GM19238 (cell line): Measurements from ENCODE around the gene SMARCC1.

Experiments used
- DNase-seq: peaks from one replicate; pipeline ENCODE4 v3.0.0; 2011; ENCODE audit warnings: low spot score; ENCODE audit not compliant: insufficient read length

Gene SMARCC1

GRCh38 chr3:47635536-47635935 is 146.2 kb downstream of the SMARCC1 start:
- no peak for DNase-seq

GRCh38 chr3:47634996-47635395 is 146.7 kb downstream of the SMARCC1 start:
- no peak for DNase-seq

GRCh38 chr3:47630810-47631209 is 150.9 kb downstream of the SMARCC1 start:
- no peak for DNase-seq

GRCh38 chr3:47629770-47630169 is 151.9 kb downstream of the SMARCC1 start:
- DNase-seq = no peak

GRCh38 chr3:47628426-47628825 is 153.3 kb downstream of the SMARCC1 start:
- no peak for DNase-seq

GRCh38 chr3:47622671-47623461 is 158.8 kb downstream of the SMARCC1 start:
- DNase-seq = no peak

GRCh38 chr3:47617086-47618010 is 164.3 kb downstream of the SMARCC1 start:
- DNase-seq = no peak

GRCh38 chr3:47614788-47615187 is 166.9 kb downstream of the SMARCC1 start:
- no peak for DNase-seq

- no peak for DNase-seq
Measured at GRCh38 chr3:47613722-47614121, 168.0 kb downstream of the SMARCC1 start.

- no peak for DNase-seq
Measured at GRCh38 chr3:47612879-47613278, 168.8 kb downstream of the SMARCC1 start.

- no peak for DNase-seq
Measured at GRCh38 chr3:47612178-47612577, 169.5 kb downstream of the SMARCC1 start.

GRCh38 chr3:47611576-47611975 is 170.1 kb downstream of the SMARCC1 start:
- DNase-seq = no peak

GRCh38 chr3:47610583-47610982 is 171.1 kb downstream of the SMARCC1 start:
- no peak for DNase-seq

- no peak for DNase-seq
Measured at GRCh38 chr3:47607335-47607734, 174.4 kb downstream of the SMARCC1 start.

- DNase-seq = no peak
Measured at GRCh38 chr3:47606165-47606564, 175.5 kb downstream of the SMARCC1 start.

GRCh38 chr3:47605652-47606051 is 176.0 kb downstream of the SMARCC1 start:
- no peak for DNase-seq

GRCh38 chr3:47604145-47604544 is 177.5 kb downstream of the SMARCC1 start:
- no peak for DNase-seq

- no peak for DNase-seq
Measured at GRCh38 chr3:47603332-47603731, 178.4 kb downstream of the SMARCC1 start.

- no peak for DNase-seq
Measured at GRCh38 chr3:47601281-47601680, 180.4 kb downstream of the SMARCC1 start.

- no peak for DNase-seq
Measured at GRCh38 chr3:47594792-47595191, 186.9 kb downstream of the SMARCC1 start.

GRCh38 chr3:47592066-47592795 is 189.5 kb downstream of the SMARCC1 start:
- DNase-seq = no peak

- DNase-seq = no peak
Measured at GRCh38 chr3:47590216-47590615, 191.5 kb downstream of the SMARCC1 start.
